A549 (cell line): ENCODE results near the gene MAP3K12.

Source experiments
- CHD2 ChIP-seq: fragments of 150-350 bp; IDR thresholded peaks from 2 replicates; pipeline ENCODE4 v1.6.1; 2014; ENCODE audit warnings: low read length; ENCODE audit not compliant: partially characterized antibody
- EHMT2 ChIP-seq: fragments of 200-600 bp; sonication (generic); IDR thresholded peaks from 2 replicates; pipeline ENCODE4 v1.6.1; 2016; ENCODE audit warnings: antibody characterized with exemption, low read depth, mild to moderate bottlenecking, moderate library complexity
- KDM1A ChIP-seq: fragments of 200-600 bp; sonication (generic); IDR thresholded peaks from 2 replicates; pipeline ENCODE4 v1.6.1; 2016; ENCODE audit warnings: low read depth, mild to moderate bottlenecking
- MYC ChIP-seq: IDR thresholded peaks from 2 replicates; pipeline ENCODE4 v1.6.1; 2012; ENCODE audit warnings: mild to moderate bottlenecking, inconsistent platforms, low read length, improper control_type of control experiment, borderline replicate concordance
- POLR2A ChIP-seq: IDR thresholded peaks from 2 replicates; pipeline ENCODE4 v1.6.1; 2012; ENCODE audit warnings: mild to moderate bottlenecking, low read length
- POLR2AphosphoS2 ChIP-seq: conservative IDR thresholded peaks from 2 replicates; pipeline ENCODE4 v1.6.1; 2012; ENCODE audit warnings: low read length, improper control_type of control experiment, inconsistent platforms
- RAD21 ChIP-seq, 2 experiments: fragments of >200 bp in 1 of 2; sonication (Bioruptor Twin) in 1 of 2; formaldehyde crosslinking in 1 of 2; IDR thresholded peaks in 1 of 2; conservative IDR thresholded peaks in 1 of 2; 2 replicates in 1 of 2; 3 replicates in 1 of 2; pipeline ENCODE4 v1.6.1; 2012 to 2018; ENCODE audit warnings: inconsistent platforms in 1 of 2
- RCOR1 ChIP-seq: fragments of 150-350 bp; IDR thresholded peaks from 2 replicates; pipeline ENCODE4 v1.6.1; 2014; ENCODE audit warnings: antibody characterized with exemption, low read length, low read depth
- SREBF2 ChIP-seq: fragments of 450-650 bp; IDR thresholded peaks from 2 replicates; pipeline ENCODE4 v1.6.1; 2014; ENCODE audit warnings: mild to moderate bottlenecking, moderate library complexity
- TF ChIP-seq, protein P1 (sequence below): fragments of >200 bp; sonication (Bioruptor Twin); formaldehyde crosslinking; IDR thresholded peaks from 3 replicates; pipeline ENCODE4 v1.5.1; 2016
- TF ChIP-seq, protein P2 (sequence below): fragments of 450-650 bp; IDR thresholded peaks from 2 replicates; pipeline ENCODE4 v1.6.1; 2014; ENCODE audit warnings: antibody characterized with exemption

DNA sequence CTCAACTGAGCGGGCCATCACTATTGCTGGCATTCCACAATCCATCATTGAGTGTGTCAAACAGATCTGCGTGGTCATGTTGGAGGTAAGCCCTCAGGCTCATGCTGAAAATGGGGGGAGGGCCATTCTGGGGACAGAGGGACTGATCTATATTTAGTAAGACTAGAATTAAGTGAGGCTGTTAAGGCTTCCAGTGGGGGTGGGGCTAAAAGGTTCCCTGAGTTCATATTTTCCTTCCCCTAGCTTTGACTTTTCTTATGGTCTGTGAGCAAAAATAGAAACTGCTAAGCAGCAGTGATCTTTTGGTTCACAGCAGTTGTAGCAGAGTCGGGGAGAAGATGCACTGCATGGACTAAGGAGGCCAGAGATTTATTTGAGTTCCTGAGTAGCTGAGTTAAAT is 38.2 kb downstream of the MAP3K12 start:
- TF ChIP-seq RAD21 (conservative IDR thresholded peaks at IDR 0.05 in 1 of 2, IDR thresholded peaks at IDR 0.05 in 1 of 2) (no peak), POLR2A (no peak), POLR2AphosphoS2 (0 out of 2 replicates have a peak, but pooled peaks have one; percentile 20), CHD2 (no peak), KDM1A (no peak), MYC (no peak), EHMT2 (no peak), RCOR1 (no peak), SREBF2 (no peak)
- TF ChIP-seq, protein P1, sequence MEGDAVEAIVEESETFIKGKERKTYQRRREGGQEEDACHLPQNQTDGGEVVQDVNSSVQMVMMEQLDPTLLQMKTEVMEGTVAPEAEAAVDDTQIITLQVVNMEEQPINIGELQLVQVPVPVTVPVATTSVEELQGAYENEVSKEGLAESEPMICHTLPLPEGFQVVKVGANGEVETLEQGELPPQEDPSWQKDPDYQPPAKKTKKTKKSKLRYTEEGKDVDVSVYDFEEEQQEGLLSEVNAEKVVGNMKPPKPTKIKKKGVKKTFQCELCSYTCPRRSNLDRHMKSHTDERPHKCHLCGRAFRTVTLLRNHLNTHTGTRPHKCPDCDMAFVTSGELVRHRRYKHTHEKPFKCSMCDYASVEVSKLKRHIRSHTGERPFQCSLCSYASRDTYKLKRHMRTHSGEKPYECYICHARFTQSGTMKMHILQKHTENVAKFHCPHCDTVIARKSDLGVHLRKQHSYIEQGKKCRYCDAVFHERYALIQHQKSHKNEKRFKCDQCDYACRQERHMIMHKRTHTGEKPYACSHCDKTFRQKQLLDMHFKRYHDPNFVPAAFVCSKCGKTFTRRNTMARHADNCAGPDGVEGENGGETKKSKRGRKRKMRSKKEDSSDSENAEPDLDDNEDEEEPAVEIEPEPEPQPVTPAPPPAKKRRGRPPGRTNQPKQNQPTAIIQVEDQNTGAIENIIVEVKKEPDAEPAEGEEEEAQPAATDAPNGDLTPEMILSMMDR, result no peak
- TF ChIP-seq, protein P2, sequence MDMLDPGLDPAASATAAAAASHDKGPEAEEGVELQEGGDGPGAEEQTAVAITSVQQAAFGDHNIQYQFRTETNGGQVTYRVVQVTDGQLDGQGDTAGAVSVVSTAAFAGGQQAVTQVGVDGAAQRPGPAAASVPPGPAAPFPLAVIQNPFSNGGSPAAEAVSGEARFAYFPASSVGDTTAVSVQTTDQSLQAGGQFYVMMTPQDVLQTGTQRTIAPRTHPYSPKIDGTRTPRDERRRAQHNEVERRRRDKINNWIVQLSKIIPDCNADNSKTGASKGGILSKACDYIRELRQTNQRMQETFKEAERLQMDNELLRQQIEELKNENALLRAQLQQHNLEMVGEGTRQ, result no peak
